Hepatocyte (in vitro differentiated cells): ENCODE results near the gene RAB11B.

Source experiments
- CTCF ChIP-seq: fragments of 200-600 bp; sonication (generic); IDR thresholded peaks from 2 replicates; pipeline ENCODE4 v1.5.1; 2016; ENCODE audit warnings: antibody characterized with exemption, mild to moderate bottlenecking; ENCODE audit not compliant: poor library complexity
- EZH2phosphoT487 ChIP-seq: fragments of 200-600 bp; sonication (generic); IDR thresholded peaks from one replicate; pipeline ENCODE4 v1.6.1; 2018; ENCODE audit warnings: antibody characterized with exemption, mild to moderate bottlenecking, low read depth, moderate library complexity; ENCODE audit not compliant: unreplicated experiment, severe bottlenecking

GRCh38 chr19:8403098-8403819, 13.1 kb downstream of the RAB11B start:
- TF ChIP-seq CTCF: no peak
- no peak for TF ChIP-seq EZH2phosphoT487
